DND-41 (cell line): ENCODE measurements around the gene RNASEH2A.

Source experiments
- EZH2 ChIP-seq: IDR thresholded peaks from 3 replicates; pipeline ENCODE4 v1.6.1; 2012; ENCODE audit warnings: borderline replicate concordance, low read depth, mild to moderate bottlenecking, moderate library complexity, low read length, inconsistent platforms; ENCODE audit not compliant: severe bottlenecking
- TF ChIP-seq, protein P1 (sequence below): IDR thresholded peaks from 2 replicates; pipeline ENCODE4 v1.5.1; 2012; ENCODE audit warnings: borderline replicate concordance, low read length, moderate library complexity, mild to moderate bottlenecking; ENCODE audit not compliant: poor library complexity, severe bottlenecking; ENCODE audit errors: extremely low read depth

DNA sequence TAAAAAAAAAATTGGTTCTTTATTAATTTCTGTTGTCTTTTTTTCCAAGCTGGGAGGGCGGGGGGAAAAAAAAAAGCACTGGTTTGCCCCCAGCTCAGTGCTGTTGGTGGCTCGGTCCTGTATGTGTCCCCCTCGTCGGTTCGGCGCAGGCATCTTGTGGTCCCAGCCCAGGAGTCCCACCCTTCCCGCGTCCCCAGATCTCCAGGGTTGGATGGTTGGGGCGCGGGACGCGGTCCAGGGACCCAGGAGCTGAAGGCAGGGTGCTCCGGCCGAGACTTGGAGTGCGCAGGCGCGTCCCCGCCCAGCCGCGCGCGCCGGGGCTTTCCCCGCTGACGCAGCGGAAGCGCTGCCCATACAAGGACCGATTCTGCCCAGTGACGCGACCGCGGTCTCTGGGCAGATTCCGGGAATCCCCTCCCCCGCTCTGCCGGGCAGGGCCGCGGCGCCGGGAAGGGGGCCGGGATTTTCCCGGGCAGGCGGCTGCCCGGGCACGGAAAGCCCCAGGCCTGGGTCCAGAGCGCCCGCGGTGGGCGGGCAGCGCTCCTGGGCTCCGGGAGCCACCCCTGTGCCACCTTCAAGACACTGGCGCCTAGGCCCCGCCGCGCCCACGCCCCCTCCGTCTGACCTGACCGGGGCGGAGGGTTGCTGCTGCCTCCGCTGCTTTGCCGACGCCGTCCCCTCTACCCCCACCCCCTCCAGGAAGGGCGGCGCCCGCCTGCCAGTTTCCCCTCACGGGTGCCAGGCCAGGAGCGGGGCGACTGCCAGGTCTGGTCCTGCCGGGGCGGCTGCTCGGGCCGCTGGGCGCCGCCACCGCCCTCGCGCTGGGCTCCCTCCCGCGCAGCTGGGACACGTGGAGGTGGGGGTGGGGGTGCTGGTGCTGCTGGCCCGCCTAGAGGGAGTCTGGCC lies 12.8 kb upstream of the RNASEH2A start:
- TF ChIP-seq, protein P1, sequence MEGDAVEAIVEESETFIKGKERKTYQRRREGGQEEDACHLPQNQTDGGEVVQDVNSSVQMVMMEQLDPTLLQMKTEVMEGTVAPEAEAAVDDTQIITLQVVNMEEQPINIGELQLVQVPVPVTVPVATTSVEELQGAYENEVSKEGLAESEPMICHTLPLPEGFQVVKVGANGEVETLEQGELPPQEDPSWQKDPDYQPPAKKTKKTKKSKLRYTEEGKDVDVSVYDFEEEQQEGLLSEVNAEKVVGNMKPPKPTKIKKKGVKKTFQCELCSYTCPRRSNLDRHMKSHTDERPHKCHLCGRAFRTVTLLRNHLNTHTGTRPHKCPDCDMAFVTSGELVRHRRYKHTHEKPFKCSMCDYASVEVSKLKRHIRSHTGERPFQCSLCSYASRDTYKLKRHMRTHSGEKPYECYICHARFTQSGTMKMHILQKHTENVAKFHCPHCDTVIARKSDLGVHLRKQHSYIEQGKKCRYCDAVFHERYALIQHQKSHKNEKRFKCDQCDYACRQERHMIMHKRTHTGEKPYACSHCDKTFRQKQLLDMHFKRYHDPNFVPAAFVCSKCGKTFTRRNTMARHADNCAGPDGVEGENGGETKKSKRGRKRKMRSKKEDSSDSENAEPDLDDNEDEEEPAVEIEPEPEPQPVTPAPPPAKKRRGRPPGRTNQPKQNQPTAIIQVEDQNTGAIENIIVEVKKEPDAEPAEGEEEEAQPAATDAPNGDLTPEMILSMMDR = no peak
- no peak for TF ChIP-seq EZH2
